Endothelial cell of umbilical vein (primary cell): Measurements from ENCODE around the gene TEX13A. TPM values are rescaled to one million over a fixed set of nuclear protein-coding genes. Genes with fewer than 3 reads are reported as not detected.

Experiments used
- BruUV-seq: library from RNA; stranded (reverse); fragments of 400-500 nt; replicated peaks from 2 replicates; lab custom pipeline; 2021; lab: Mats Ljungman, UMichigan
- CTCF ChIA-PET: fragments of 300-600, 350-600 bp; sonication (Branson Sonifier 250); formaldehyde crosslinking; loops from one replicate; lab custom pipeline; 2021; ENCODE audit warnings: antibody characterized with exemption, inconsistent platforms; lab: Charles Lee
- POLR2A ChIA-PET: fragments of 300-600, 350-600 bp; sonication (Branson Sonifier 250); formaldehyde crosslinking; loops from one replicate; lab custom pipeline; 2021; ENCODE audit warnings: antibody characterized with exemption, inconsistent platforms; lab: Charles Lee
- DNase-seq: peaks from one replicate; pipeline ENCODE4 v3.0.0-alpha.2; 2011; ENCODE audit warnings: low read depth, low spot score
- FAIRE-seq: peaks from 2 replicates; lab custom pipeline; 2011; peaks lifted over from hg19 to GRCh38; lab: Jason Lieb, UNC
- H2AFZ ChIP-seq: 2 replicates; pipeline ENCODE4 v1.6.0; 2012; ENCODE audit warnings: low read depth, low read length, control low read depth, inconsistent platforms
- H3K27ac ChIP-seq: 2 replicates; pipeline ENCODE4 v1.5.1; 2011; ENCODE audit warnings: low read depth, mild to moderate bottlenecking, control low read depth, low read length, moderate library complexity; ENCODE audit not compliant: insufficient read depth
- H3K27me3 ChIP-seq, 2 experiments: 2 replicates each; pipeline versions ENCODE4 v1.6.0 to v1.6.1; 2011; ENCODE audit warnings: low read length in 2 of 2, mixed read lengths in 1 of 2; ENCODE audit not compliant: control insufficient read depth in 2 of 2, insufficient read depth in 2 of 2
- H3K36me3 ChIP-seq, 2 experiments: 2 replicates in 1 of 2; 3 replicates in 1 of 2; pipeline ENCODE4 v1.5.1; 2011; ENCODE audit warnings: low read length in 2 of 2, mild to moderate bottlenecking in 1 of 2, moderate library complexity in 1 of 2; ENCODE audit not compliant: control insufficient read depth in 2 of 2, insufficient read depth in 2 of 2; ENCODE audit errors: extremely low read depth in 1 of 2
- H3K4me1 ChIP-seq: 3 replicates; pipeline ENCODE4 v1.5.1; 2011; ENCODE audit warnings: mild to moderate bottlenecking, low read length; ENCODE audit not compliant: control insufficient read depth, insufficient read depth; ENCODE audit errors: extremely low read depth
- H3K4me2 ChIP-seq: 2 replicates; pipeline ENCODE4 v1.6.1; 2011; ENCODE audit warnings: low read length, control low read depth, mixed read lengths; ENCODE audit not compliant: insufficient read depth
- H3K4me3 ChIP-seq, 3 experiments: fragments of 200-600 bp in 1 of 3; sonication (generic), shearing (Covaris generic) in 1 of 3; replicated peaks in 1 of 3; 2 replicates each; pipeline ENCODE4 v1.5.1; 2011 to 2016; ENCODE audit warnings: control low read depth in 3 of 3, low read length in 3 of 3, mild to moderate bottlenecking in 2 of 3, inconsistent platforms in 1 of 3, low read depth in 1 of 3, moderate library complexity in 1 of 3; ENCODE audit not compliant: insufficient read depth in 1 of 3
- H3K79me2 ChIP-seq: 2 replicates; pipeline ENCODE4 v1.6.0; 2012; ENCODE audit warnings: low read length, inconsistent platforms; ENCODE audit not compliant: control insufficient read depth, insufficient read depth
- H3K9ac ChIP-seq: replicated peaks from 2 replicates; pipeline ENCODE3; 2011; ENCODE audit warnings: low read length, control low read depth; ENCODE audit not compliant: insufficient read depth; ENCODE audit errors: extremely low read depth
- H3K9me1 ChIP-seq: replicated peaks from 3 replicates; pipeline ENCODE4 v1.6.0; 2011; ENCODE audit warnings: mild to moderate bottlenecking, low read length; ENCODE audit not compliant: control insufficient read depth, insufficient read depth; ENCODE audit errors: extremely low read depth
- H3K9me3 ChIP-seq: replicated peaks from 2 replicates; pipeline ENCODE4 v1.5.1; 2012; ENCODE audit warnings: low read length, inconsistent platforms; ENCODE audit not compliant: control insufficient read depth, insufficient read depth
- H4K20me1 ChIP-seq: replicated peaks from 2 replicates; pipeline ENCODE3; 2011; ENCODE audit warnings: mild to moderate bottlenecking, low read length; ENCODE audit not compliant: control insufficient read depth, insufficient read depth; ENCODE audit errors: extremely low read depth
- CTCF ChIP-seq, 2 donors: IDR thresholded peaks; 1 replicate in 1 of 2; 2 replicates in 1 of 2; pipeline ENCODE4 v1.5.1; 2011; ENCODE audit warnings: low read length in 2 of 2, mild to moderate bottlenecking in 2 of 2, moderate library complexity in 2 of 2, control low read depth in 1 of 2, inconsistent platforms in 1 of 2, low read depth in 1 of 2; ENCODE audit not compliant: insufficient read depth in 1 of 2; ENCODE audit errors: extremely low read depth in 1 of 2
- EZH2 ChIP-seq: IDR thresholded peaks from 2 replicates; pipeline ENCODE4 v1.6.1; 2012; ENCODE audit warnings: borderline replicate concordance, low read depth, mild to moderate bottlenecking, moderate library complexity, low read length, inconsistent platforms; ENCODE audit not compliant: severe bottlenecking
- FOS ChIP-seq: IDR thresholded peaks from 2 replicates; pipeline ENCODE4 v1.6.1; 2011; ENCODE audit warnings: mild to moderate bottlenecking, low read length, moderate library complexity, borderline replicate concordance; ENCODE audit not compliant: insufficient read depth
- GATA2 ChIP-seq: IDR thresholded peaks from 2 replicates; pipeline ENCODE4 v1.7.0; 2011; ENCODE audit warnings: low read depth, mild to moderate bottlenecking, moderate library complexity, mixed read lengths, low read length; ENCODE audit not compliant: insufficient read length, insufficient read depth
- JUN ChIP-seq: IDR thresholded peaks from 2 replicates; pipeline ENCODE4 v1.6.1; 2011; ENCODE audit warnings: borderline replicate concordance, low read depth; ENCODE audit not compliant: insufficient read length, insufficient read depth
- MAX ChIP-seq: IDR thresholded peaks from 2 replicates; pipeline ENCODE4 v1.6.1; 2011; ENCODE audit not compliant: insufficient read depth, insufficient read length
- MYC ChIP-seq: IDR thresholded peaks from one replicate; pipeline ENCODE4 v1.6.1; 2011; ENCODE audit warnings: mild to moderate bottlenecking, low read depth, low read length
- POLR2A ChIP-seq: IDR thresholded peaks from 2 replicates; pipeline ENCODE4 v1.6.1; 2012; ENCODE audit warnings: low read depth, mild to moderate bottlenecking, control low read depth, low read length
- POLR2AphosphoS5 ChIP-seq: IDR thresholded peaks from 2 replicates; pipeline ENCODE4 v1.6.1; 2012; ENCODE audit warnings: low read depth, mild to moderate bottlenecking, control low read depth, low read length, moderate library complexity; ENCODE audit not compliant: insufficient read depth
- dilution Hi-C: fragments of 300-500 bp; cut with MboI; formaldehyde crosslinking; loops from one replicate; pipeline ENCODE4 v1.15.0; 2019; ENCODE audit warnings: low sequenced_read_pairs; ENCODE audit not compliant: extremely low pct_ligation_motif_present
- intact Hi-C: fragments of 100-400 bp; cut with micrococcal nuclease; formaldehyde crosslinking; loops from one replicate; pipeline ENCODE4 v1.10.0; 2022
- polyA plus RNA-seq, 4 experiments: library from polyadenylated mRNA; depleted of rRNA in 3 of 4; stranded (reverse) in 3 of 4; unstranded in 1 of 4; fragments of >200 nt; gene quantifications; 2 replicates each; pipeline versions ENCODE4 v1.2.1 to v1.2.3, GENCODE V29; 2011 to 2012; ENCODE audit warnings: missing spikeins in 1 of 4
- total RNA-seq: library from RNA; stranded (reverse); gene quantifications from 2 replicates; pipeline ENCODE4 v1.2.3, GENCODE V29; 2021

The TEX13A gene
- total and polyA plus RNA-seq, 2 donors (not counting 3 experiments of a cell fraction or from before 2014, with no cell fraction given), result not detected

- Histone ChIP-seq H3K27ac (no peak overlapping the region), H3K4me2 (no peak overlapping the region), H3K4me1 (no peaks in the 10 kb centered on the region), H3K9ac (no peak overlapping the region), H3K9me3 (no peaks in the 10 kb centered on the region), H3K9me1 (no peaks in the 10 kb centered on the region), H3K79me2 (no peaks in the 10 kb centered on the region), H3K27me3 (no peaks in the 10 kb centered on the region), H3K4me3 (no peak overlapping the region), H4K20me1 (no peaks in the 10 kb centered on the region), H2AFZ (no peak overlapping the region), H3K36me3 (no peaks in the 10 kb centered on the region)
- ChIA-PET CTCF (no interaction called here), POLR2A (no interaction called here)
- DNase-seq (no peak), FAIRE-seq (no peak)
- intact Hi-C loops (no loop called here), dilution Hi-C loops (no loop called here)
- BruUV-seq, result no TSS peak
- TF ChIP-seq POLR2AphosphoS5 (no peak), GATA2 (no peak), MYC (no peak), MAX (no peak), FOS (no peak), JUN (no peak), CTCF (IDR thresholded peaks at IDR 0.05; ENCODE audit: extremely low read depth in 1 of 2, insufficient read depth in 1 of 2, low read depth in 1 of 2, low read length in 2 of 2) (no peak), EZH2 (no peak), POLR2A (no peak)
Observed at GRCh38 chrX:105229146-105229545, 8.7 kb upstream of the TEX13A start.
